ENCODE data around the gene ABTB2.

ABTB2 gene

DNA sequence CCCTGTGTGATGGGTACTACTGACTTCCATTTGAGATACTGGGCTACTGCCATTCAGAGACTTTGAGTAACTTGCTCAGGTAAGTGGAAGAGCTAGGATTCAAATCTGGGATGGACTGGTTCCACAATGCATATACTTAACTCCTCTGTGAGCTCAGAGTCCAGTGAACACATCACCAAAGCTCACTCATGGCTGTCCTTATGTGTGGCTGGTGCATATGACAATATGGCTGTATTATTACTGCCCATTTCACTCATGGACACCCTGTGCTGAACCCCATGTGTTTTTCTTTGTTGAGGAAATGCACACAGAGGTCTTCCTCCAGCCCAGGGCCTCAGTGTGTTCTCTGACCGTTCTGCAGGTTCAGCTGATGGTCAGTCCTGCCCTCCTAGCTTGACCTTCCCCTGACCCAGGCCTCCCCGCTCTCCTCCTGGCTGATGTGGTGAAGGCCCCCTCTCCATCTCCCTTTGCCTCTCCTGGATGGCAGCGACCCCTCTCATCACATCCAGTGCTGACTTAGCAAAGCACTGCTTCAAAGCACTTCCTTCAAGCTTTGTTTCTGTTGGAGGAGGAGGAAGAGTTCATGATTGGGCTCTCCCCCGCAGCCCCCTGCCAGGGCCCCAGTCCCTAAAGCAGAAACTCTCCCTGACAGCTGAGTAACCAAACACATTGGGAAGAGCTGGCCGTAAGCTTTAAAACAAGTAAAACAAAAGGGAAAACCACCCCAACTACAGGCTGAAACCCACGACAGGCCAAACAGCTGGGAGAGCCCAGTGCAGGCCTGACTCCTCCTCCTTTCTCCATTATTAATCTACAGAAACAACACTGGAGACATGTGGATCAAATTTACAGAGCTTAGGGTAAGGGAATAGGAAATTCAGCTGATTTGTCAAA lies 151.2 kb downstream of the ABTB2 start:
- no peak for DNase-seq

DNA sequence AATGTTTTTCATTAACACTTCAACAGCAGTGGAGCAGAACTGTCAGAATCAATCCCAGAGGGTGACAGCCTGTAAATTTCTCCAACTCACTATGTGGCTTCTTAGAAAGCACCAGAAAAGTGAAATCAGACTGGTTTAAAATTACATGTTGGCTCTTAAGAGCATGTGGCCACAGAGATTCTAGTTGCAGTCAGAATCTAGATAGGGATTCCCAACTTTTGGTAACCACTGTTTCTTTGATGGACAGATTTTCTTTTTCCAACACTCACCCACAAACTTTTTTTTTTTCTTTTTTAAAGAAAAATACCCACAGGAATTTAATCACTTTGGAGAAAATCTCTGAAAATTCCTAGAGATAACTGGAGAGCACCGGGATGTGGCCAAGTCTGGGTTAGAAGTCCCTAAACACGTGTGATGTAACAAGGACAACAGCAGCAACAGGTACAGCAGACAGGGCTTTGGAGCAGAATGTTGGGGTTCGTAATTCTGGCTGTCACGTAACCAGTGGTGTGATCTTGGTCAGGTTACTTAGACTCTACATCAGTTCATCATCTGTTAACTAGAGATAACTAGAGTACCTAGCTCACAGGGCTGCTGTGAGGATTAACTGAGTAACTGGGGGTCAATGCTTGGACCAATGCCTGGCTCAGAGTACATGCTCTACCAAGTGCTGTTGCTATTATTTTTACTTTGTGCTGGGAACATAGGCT lies 152.3 kb downstream of the ABTB2 start:
- no peak for DNase-seq

DNA sequence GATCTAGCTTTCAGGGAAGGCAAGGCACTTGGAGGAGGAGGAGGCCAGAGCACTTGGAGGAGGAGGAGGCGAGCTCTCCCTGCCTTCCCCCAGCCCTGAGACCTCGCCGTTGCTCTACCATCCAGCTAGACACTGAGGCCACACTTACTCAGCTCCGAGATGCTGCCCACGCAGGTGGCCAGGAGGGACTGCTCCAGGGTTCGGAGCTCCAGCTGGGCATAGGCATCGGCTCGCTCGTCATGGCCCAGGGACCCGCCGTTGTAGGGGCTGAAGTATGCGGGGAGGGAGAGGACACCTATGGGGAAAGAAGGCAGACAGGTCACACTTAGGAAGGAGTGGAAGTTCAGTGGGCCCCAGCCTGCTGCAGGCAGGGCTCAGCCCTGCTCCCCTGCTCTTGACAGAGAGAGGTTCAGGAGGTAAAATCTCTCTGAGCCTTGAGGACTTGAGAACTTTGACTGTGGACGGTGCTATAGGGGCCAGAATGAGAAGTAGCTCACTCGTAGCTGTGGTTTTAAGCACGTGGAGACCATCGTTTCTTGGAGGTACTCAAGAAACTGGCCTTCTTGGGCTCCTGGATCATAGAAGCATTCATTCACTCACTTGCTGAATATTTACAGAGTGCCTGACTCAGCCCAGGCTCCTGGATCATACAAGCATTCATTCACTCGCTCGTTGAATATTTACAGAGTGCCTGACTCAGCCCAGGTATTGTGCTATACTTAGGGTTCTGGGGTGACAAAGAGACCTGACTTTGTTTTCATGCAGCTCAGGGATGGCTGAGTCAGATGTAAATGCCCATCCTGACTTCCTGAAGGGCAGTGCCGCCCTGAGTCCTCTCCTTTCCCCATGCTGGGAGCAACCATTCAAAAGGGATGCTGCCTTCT lies 153.2 kb downstream of the ABTB2 start:
- DNase-seq = no peak

DNA sequence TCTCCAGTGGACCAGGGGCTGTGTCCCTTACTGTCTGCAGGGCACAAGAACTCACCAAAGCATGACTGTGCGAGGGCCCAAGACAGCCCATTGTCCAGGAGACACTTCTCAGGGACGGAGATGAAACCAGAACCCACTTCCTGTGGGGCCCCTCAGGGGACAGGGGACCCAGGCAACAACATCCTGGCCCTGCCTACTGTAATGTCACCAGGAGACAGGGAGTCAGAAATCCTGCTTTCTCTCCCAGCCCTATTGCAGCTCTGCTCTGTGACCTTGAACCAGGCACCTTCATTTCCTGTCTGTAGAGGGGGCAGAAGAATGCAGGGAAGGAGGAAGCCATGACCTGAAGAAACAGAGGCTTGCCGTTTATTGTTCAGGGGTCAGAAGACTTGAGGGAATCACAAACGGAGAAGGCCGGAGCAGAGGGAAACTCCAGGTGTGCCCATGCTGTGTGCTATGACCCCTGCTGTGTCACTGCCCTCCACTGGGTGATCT lies 154.4 kb downstream of the ABTB2 start:
- no peak for DNase-seq

DNA sequence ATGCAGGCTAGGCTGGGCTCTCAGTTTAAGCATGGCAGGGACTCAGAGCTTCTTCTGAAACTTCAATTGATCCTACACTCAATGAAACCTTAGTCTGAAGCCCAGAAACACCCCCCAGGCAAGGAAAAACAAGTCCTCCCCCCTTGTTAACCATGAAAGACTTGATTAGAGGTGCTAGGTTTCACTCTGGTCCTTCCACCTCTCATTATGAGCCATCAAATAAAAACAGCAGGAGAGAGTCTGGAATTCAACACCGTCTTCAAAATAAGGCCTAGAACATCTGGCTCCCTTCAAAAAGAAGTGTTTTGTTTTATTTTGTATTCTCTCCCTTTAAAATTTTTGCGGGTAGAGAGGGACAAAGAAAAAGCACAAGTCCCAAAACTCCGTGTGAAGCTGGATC lies 156.7 kb downstream of the ABTB2 start:
- no peak for DNase-seq

DNA sequence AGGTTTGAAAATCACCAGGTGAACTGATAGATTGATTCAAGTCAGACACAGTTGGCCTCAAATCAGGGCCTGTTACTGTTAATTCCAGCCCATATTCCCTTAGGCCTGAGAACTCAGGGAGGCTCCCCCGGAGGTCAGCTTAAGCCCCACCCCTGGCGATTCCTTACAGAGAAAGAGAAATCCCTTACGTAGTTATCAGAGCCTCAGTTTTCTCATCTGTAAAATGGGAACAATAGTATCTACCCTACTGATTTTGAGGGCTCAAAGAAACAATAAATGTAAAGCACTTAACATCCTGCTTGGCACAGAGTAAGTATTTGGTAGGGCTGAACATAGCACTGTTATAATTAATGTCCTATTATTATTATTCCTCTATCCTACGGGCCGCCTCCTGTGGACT lies 158.3 kb downstream of the ABTB2 start:
- no peak for DNase-seq

DNA sequence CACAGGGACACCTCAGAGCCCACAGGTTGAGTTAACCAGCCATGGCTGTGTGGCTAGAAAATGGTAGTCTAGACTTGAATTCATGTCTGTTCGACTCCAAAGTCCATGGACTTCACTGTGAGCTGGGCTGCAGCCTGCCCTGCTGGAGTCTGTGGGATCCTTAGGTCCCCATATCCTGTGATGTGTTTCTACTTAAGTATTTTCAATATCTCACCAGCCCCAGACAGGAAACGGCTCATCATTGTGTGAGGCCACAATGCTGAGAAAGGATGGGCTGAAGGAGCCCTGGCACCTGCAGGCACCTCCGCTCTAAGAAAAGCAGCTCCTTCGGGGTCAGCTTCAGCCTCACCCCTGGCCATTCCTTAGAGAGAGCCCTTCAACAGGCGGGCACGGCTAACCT lies 159.3 kb downstream of the ABTB2 start:
- no peak for DNase-seq

DNA sequence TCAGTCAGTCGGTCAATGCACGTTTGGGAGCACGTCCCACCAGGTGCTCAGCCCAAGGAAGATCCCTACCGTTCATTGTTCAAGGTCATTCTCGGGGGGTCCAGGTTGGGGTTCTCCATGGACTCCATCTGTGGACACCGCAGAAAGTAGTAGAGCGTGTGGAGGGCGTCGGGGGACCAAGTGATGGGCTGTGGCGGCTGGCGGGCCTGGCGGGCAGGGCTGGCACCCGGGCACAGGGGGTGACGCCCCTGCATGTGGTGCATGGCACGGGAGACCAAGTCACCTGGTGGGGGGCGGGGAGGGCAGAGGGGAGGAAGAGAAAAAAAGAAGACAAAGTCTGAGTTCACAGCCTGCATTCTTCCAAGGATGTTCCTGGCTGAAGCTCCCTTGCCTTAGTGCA lies 160.6 kb downstream of the ABTB2 start:
- no peak for DNase-seq

DNA sequence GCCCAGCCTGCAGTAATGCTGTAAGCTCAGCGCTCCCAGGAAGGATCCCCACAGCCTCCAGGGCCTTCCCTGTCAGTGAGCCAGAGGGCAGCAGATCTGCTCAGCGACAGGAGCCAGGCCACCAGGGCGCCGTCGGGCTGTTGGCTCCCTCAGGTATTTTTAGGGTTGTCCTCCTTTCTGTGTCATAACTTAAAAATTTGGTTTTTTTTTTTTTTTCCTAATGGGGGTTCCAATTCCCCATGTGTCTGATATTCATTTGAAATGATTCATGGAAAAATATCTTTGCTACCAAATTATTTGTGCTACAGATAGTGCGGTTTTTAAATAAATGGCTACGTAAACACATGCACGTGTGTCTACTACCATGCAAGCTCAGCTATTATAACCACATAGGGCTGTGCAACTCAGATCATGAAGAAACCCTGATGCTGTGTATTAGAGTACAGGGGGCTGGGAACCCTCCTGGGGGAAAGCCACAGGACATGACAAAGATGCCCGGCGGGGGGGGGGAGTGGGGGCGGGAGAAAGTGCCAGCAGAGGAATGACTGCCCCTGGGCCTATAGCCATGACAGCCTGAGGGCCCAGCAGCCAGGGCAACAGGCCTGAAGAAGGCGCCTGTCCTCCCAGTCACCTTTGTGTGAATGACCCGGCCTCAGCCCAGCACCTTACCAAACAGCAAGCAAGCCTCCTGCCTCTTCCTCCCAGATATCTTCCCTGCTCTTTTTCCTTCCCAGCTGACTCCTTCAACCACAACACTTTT lies 163.1 kb downstream of the ABTB2 start:
- DNase-seq = no peak

DNA sequence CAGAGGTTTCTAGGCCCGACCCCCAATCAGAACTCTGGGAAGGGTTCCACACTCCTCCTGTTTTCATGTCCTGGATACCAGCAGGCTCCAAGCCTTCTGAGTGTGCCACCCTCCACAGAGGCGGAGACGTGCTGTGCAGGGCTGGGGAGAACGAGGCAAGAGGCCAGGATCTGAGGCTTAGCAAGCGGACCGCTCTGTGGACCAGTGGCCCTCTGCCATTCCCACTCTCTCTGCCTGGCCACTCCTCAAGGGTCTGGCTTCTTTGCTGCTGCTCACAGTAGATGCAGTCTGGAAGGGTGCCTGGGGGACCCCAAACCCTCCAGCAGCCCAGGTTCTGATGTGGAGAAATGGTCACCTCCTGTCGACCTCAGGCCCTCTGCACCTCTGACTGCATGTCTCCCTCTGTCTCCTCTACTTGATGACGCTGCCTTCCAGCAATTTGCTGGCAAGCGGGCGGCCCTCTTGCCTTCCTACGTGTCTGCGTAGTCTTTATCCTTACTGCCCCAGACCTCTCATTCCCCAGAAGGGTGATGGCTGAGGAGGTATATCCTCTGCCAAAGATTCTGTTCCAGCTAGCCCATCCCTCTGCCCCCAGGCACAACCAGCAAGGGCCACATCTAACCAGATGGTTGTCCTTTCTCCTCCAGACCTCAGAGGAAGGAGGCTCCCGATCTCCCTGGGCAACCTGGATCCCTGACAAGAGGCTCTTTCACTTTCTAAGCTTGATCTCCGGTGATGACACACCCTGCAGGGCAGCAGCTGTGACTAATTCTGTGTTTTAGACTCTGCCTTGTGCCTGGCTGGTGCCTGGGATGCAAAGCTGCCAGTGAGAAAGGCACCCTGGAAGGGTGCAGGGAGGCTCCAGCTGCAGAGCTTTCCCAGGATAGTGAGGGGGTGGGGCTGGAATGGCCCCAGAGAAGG lies 165.1 kb downstream of the ABTB2 start:
- no peak for DNase-seq

DNA sequence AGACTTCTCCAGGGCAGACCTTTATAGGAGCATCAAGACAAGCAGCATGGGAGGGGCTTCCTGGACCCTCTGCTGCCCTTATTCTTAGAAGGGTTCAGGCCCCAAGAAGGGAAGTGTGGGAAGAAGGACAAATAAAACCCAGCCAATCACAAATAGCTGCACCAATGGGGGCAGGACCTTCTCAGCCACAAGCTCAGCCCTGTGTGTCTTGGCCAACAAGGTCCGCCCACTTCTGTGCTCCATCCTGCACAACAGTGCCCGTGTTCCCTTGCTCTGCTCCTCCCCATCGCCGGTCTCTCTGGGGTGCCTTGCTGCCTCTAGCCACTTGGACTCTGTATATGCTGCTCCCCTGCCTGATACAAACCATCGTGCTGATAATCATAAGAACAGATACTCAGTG lies 166.2 kb downstream of the ABTB2 start:
- DNase-seq = no peak

DNA sequence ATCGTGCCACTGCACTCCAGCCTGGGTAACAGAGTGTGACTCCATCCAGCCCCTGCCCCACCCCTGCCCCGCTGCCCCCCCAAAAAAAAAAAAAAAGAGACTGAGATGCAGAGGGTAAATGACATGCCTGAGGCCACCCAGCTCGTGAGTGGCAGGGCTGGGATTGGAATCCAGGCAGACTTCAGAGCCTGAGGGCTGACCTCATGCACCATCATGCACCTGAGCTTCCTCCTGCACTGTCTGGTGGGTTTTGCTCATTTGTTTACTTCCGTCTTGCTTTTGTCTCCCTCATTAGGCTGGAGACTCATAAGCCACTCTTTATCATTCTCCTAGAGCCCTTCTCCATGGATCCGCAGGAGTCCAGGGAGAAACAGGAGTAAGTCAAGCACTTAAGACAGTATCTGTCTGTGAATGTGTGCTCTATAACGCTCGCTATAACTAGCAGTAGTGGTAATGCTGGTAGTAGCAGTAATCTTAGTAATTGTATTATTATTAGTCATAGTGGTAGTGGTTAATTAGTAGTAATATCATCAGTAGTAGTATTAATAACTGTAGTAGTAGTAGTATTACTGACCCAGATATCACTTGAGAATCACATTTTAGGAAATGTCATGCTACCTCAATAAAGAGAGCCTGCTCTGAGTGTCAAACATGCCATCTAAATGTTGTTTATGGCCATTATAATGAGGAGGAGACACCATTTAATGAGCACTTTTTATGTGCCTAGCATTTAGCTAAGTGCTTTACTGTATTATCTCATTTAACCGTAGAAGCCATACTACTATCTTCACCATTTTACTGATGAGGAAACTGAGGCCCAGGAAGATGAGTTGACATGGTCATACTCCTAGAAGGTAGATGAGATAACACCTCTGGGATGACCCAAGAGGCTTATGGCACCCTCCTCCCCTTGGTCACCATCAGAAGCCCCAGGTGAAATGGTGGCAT lies 167.3 kb downstream of the ABTB2 start:
- DNase-seq = no peak

DNA sequence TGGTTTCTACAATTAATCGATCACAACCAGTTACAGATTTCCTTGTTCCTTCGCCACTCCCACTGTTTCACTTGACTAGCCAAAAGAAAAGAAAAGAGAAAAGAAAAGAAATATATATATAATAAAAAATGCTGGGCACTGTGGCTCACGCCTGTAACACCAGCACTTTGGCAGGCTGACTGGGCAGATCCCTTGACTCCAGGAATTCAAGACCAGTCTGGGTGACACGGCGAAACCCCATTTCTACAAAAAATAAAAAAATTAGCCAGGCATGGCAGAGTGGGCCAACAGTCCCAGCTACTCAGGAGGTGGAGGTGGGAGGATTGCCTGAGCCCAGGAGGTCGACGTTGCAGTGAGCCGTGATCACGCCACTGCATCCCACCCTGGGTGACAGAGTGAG lies 168.6 kb downstream of the ABTB2 start:
- DNase-seq = no peak

DNA sequence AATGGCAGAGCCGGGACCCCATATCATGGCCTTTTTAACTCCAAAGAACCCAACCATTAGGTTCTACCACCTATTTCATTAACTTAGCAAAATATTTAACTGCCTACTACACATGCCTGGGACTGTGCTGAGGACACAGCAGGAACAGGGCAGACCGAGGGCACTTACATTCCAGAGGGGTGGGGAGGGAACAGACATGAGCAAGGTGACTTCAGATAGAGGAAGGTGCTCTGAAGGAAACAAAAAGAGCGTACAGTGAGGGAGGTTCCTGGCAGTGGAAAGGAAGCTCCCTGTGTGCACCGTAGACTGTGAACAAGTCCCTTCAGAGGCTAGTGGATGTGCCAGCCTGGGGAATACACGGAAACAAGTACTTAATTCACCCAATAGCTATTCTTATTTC lies 169.6 kb downstream of the ABTB2 start:
- no peak for DNase-seq

DNA sequence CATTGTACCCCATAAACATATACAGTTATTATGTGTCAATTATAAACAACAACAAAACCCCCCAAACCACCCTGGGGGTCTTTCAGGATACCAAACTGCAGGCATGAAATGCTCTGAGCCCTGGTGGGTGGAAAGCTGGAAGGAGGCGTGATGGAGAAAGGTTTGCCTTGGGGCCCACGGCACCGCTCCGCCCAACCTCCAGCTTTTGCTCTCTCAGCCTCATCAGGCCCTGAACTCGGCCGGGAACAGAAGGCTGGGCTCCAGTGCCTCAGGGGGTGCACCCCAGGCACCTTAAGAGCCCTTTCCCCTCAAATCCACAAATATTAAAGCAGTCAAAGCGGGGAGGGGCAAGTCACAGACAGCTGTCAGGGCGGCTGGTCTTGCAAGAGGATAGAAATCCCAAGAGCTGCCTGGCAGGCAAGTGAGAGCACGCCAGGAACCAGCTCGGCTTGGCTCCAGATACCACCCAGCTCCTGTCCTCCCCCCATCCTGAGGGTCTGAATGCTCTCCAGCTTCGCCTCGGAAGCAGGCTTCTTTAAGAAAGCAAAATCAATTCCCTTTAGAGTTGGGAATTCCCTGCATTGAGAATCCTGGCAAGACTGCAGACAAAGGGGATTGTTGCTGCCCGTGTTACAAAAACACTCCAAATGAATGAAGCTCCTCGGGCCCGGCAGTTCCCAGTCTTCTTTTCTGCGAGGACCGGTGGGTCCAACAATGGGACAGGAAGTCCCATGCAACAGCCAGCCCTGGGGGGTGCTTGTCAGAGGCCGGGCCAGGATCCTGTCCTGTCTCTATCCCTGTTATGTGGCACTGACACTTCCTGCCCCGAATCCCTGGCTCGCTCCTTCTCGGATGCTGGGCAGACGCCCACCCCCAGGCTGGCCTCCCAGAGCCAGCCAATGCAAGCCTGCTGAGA lies 171.6 kb downstream of the ABTB2 start:
- DNase-seq = no peak

DNA sequence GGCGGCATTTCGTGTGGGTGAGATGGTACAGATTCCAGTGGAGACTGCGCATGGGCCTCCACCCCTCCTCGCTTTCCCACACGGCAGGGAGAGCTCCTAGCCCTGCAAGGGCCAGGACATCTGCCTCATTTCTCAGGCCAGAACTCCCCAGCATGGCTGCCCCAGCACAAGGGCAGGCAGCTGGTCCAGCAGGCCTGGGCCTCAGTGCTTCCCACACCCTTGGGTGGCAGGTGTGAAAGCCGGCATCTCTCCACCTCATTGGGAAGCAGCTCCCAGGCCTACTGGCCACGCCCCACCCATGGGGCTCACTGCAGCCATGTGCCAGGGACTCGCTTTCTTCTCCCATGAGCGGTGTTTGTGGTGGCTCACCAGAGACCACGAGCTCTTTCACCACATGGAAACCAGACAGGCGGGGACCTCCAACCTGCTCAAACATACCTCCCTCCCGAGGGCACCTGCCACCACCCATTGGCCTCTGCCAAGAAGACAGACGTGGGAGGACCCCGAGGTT lies 173.2 kb downstream of the ABTB2 start:
- no peak for DNase-seq

DNA sequence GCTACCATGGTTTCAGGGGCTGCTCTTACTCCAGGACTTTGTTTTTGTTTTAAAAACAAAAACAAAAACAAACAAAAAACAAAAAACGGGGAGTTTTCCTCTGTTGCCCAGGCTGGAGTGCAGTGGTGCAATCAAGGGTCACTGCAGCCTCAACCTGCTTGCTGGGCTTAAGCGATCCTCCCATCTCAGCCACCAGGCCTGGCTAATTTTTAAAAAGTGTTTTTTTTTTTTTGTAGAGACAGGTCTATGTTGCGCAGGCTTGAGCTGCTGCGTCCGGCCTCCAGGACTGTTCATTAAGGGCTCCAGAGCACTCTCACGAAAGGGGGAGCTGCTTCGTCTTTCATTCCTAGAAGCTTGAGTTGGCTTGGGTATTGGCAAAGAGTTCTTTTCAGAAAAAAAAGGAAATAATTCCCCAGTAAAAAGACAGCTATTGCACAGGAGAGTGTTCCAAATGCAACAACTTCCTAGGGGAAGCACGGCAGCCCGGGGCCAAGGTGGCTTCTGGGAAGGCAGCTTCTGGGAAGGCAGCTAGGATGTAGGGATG lies 173.9 kb downstream of the ABTB2 start:
- DNase-seq = no peak

DNA sequence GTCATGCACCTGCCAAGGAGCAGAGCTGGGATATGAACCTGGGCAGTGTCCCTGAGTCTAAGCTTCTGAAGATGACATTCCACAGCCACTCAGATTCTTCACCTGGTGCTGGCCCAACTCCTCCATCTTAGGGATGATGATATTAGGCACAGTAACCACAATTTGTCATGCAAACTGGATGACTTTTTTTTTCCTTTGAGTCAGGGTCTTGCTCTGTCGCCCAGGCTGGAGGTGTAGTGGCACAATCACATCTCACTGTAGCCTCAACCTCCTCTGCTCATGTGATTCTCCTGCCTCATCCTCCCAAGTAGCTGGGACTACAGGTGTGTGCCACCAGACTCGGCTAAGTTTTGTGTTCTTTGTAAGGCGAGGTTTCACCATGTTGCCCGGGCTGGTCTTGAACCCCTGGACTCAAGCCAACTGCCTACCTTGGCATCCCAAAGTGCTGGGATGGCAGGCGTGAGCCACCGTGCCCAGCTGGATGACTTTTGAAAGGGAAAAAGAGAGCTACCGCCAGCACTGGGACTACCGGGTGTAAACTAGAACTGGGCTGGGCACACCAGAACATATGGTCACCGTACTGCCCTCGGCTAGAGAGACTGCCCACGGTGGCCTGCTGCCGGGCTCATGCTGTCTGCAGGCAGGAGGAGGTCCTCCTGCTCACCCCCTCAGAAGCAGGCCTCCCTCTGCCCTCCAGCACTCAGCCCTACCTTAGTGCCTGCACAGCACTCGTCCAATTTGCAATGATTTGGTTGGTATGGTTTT lies 174.7 kb downstream of the ABTB2 start:
- DNase-seq = no peak
